ENCODE results near the gene AAMP.
"Not testable (repeated sequence)": the region's sequence is repeated elsewhere in the genome, so short reads cannot be mapped to it uniquely, and the experiment has no call there.

Gene AAMP

DNA sequence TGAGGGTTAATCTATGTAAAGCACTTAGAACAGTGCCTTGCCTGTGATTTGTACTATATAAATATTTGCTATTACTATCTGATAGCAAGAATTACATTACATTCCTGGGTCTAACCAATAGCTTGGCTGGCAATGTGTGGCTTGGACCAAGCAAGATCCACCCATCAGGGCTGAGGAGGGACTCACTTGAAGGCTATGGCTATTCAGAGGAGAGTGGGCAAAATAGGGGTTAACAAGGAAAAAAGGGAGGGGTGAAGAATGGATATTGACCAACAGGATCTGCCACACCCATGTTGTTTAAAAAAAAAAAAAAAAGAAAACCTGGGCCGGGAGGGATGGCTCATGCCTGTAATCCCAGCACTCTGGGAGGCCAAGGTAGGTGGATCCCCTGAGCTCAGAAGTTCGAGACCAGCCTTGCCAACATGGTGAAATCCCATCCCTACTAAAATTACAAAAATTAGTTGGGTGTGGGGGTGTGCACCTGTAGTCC is 42.4 kb upstream of the AAMP start:
- TF ChIP-seq, protein P1, sequence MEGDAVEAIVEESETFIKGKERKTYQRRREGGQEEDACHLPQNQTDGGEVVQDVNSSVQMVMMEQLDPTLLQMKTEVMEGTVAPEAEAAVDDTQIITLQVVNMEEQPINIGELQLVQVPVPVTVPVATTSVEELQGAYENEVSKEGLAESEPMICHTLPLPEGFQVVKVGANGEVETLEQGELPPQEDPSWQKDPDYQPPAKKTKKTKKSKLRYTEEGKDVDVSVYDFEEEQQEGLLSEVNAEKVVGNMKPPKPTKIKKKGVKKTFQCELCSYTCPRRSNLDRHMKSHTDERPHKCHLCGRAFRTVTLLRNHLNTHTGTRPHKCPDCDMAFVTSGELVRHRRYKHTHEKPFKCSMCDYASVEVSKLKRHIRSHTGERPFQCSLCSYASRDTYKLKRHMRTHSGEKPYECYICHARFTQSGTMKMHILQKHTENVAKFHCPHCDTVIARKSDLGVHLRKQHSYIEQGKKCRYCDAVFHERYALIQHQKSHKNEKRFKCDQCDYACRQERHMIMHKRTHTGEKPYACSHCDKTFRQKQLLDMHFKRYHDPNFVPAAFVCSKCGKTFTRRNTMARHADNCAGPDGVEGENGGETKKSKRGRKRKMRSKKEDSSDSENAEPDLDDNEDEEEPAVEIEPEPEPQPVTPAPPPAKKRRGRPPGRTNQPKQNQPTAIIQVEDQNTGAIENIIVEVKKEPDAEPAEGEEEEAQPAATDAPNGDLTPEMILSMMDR (IDR thresholded peaks at IDR 0.05; ENCODE audit: borderline replicate concordance, insufficient read depth, low read depth, low read length), result no peak

DNA sequence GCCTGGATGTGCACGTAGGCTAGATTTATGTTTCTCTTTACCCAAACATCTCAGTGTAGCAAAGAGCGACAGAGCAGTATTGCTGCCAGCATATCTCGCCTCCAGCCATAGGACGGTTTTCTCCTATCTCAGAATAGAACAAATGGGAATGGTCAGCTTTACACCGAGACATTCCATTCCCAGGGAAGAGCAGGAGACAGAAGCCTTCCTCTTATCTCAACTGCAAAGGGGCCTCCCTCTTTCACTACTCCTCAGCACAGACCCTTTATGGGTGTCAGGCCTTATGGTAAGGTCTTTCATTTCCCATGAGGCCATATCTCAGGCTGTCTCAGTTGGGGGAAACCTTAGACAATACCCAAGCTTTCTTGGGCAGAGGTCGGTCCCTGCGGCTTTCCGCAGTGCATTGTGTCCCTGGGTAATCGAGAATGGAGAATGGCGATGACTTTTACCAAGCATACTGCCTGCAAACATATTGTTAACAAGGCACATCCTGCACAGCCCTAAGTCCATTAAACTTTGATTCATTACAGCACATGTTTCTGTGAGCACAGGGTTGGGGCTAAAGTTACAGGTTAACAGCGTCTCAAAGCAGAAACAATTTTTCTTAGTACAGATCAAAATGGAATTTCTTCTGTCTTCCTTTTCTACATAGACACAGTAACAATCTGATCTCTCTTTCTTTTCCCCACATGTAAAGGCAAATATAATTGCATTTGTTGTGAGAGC is 41.8 kb upstream of the AAMP start:
- not testable (repeated sequence) for H3K4me3 ChIP-seq (ENCODE audit: low read depth, low read length)

More for the DNA sequence above, 42.4 kb upstream of the AAMP start:
- H3K4me3 ChIP-seq (ENCODE audit: low read depth, low read length), result no peak overlapping the region

DNA sequence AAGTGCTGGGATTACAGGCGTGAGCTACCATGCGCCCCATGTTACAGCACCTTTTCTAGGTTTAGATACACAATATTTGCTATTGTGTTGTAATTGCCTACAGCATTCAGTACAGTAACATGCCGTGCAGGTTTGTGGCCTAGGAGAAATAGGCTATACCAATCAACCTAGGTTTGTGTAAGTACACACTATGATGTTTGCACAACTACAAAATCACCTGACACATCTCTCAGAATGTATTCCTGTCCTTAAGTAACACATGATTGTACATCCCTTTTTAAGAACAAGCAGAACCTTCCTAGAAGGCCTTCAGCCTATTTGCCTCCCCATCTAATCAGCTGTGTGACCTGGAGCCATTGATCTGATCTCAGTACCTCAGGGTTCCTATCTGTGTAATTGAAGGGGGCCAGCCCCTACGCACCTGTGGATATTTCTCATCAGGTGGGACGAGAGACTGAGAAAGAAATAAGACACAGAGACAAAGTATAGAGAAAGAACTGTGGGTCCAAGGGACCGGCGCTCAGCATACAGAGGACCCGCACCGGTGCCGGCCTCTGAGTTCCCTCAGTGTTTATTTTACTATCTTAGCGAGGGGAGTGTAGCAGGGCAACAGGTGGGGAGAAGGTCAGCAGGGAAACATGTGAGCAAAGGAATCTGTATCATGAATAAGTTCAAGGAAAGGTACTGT is 41.1 kb upstream of the AAMP start:
- no peak overlapping the region for H3K4me3 ChIP-seq (ENCODE audit: low read depth, low read length)
- TF ChIP-seq, protein P1 (IDR thresholded peaks at IDR 0.05; ENCODE audit: borderline replicate concordance, insufficient read depth, low read depth, low read length), result no peak

DNA sequence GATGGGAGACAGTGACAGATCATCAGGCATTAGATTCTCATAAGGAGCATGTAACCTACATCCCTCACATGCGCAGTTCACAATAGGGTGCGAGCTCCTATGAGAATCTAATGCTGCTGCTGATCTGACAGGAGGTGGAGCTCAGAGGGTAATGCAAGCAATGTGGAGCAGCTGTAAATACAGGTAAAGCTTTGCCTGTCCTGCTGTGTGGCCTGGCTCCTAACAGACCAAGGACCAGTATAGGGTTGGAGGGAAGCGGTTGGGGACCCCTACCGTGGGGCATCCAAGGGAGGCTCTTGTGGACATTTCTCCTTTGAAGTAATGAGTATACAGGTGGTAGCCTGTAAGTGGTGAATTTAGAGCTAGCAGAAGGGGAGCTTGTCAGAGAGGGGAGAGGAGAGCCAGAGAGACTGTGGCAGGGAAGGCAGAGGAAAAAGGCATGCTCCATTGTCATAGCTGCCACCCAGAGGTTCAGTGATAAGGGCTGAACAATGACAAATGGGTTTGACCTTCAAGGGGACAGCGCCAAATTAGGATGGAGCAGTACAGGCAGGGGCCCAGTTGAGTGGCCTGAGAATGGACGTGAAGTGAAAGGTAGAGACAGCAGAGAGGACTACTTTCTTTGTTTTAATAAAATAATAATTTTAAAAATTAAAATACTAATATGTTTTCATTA is 37.6 kb upstream of the AAMP start:
- TF ChIP-seq, protein P1 (IDR thresholded peaks at IDR 0.05; ENCODE audit: borderline replicate concordance, insufficient read depth, low read depth, low read length), result no peak
- no peak overlapping the region for H3K4me3 ChIP-seq (ENCODE audit: low read depth, low read length)

DNA sequence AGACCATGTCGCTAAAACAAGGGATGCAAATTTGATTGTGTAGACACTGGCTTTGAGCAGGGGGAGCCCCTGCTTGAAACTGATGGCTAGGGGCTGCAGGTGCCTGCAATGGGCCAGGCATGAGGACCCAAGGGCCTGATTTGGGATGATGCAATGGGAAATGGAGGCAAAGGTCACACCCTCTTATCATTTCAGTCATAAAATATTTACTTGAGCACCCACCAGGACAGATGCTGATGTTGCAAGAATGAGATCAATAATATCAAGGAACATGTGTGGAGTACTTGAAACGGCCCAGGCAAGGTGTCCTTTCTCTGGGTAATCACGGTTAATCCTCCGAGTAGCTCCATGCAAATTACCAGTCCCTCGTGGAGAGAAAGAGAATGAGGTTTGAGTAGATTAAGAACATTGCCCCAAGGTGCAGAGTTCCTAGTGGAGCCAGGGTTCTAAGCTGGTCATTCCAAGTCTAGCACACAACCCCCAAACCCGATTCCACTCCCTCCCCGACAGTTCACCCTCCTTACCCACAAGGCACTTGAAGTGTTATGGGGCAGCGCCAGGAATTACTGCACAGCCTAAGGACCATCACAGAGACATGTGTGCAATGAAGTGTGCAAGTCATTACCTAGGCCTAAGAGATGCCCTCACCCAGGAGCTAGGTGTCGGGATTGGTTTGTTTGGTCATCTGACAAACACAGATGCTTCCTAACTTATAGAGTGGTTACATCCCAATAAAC is 36.4 kb upstream of the AAMP start:
- no peak overlapping the region for H3K4me3 ChIP-seq (ENCODE audit: low read depth, low read length)
- TF ChIP-seq, protein P1 (IDR thresholded peaks at IDR 0.05; ENCODE audit: borderline replicate concordance, insufficient read depth, low read depth, low read length), result no peak

DNA sequence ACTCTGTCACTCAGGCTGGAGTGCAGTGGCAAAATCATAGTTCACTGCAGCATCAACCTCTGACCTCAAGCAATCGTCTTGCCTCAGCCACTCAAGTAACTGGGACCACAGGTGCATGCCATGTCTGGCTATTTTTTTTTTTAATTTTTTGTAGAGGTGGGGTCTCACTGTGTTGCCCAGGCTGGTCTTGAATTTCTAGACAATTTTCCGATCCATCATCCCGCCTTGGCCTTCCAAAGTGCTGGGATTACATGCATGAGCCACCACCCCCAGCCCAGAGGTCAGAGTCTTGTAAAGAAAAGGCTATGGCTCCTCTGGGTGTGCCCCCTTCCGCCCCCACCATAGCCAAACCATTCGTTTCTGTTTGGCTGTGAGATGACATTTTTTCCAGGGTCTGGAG is 35.4 kb upstream of the AAMP start:
- H3K4me3 ChIP-seq (ENCODE audit: low read depth, low read length), result no peak overlapping the region
- TF ChIP-seq, protein P1 (IDR thresholded peaks at IDR 0.05; ENCODE audit: borderline replicate concordance, insufficient read depth, low read depth, low read length), result no peak
